ENCODE measurements around the gene CCDC183. TPM values are rescaled to one million over a fixed set of nuclear protein-coding genes. Genes with fewer than 3 reads are reported as not detected.
A peak's percentile ranks its signal among the peaks of the same experiment; 100 is the strongest.

Gene CCDC183
- total and polyA plus RNA-seq, 4 donors, result 0.45 to 0.58 (median 0.48) TPM

- ATAC-seq (ENCODE audit: low FRiP score) (no peak), DNase-seq (no peak)
- H3K27ac ChIP-seq (ENCODE audit: low read depth in 1 of 2, low read length in 2 of 2), result no peak overlapping the region
- no peaks in the 10 kb centered on the region for H3K27me3 ChIP-seq (ENCODE audit: control insufficient read depth in 1 of 2, insufficient read depth in 2 of 2, low read length in 1 of 2)
- no peak overlapping the region for H3K4me3 ChIP-seq (ENCODE audit: low read length in 2 of 2)
- no peaks in the 10 kb centered on the region for H3K4me1 ChIP-seq (ENCODE audit: control insufficient read depth in 1 of 2, insufficient read depth in 2 of 2, low read length in 2 of 2)
- intact Hi-C loops (cut with DNase I), result loop anchor here in 1 of 2 donors (5.0 kb wide), 1 partner anchor 91 kb away; the partner anchor contains the start of gene FBXW5
- 79 to 80% methylated on average over 22 to 23 of the region's 23 CpGs for WGBS, 2 donors
- H3K36me3 ChIP-seq (ENCODE audit: control insufficient read depth in 1 of 2, insufficient read depth in 2 of 2, low read length in 1 of 2), result no peaks in the 10 kb centered on the region
- no peaks in the 10 kb centered on the region for H3K9me3 ChIP-seq (ENCODE audit: control insufficient read depth, low read length)
These were observed 55.0 kb downstream of the CCDC183 start for GRCh38 chr9:136850866-136851775.

- Histone ChIP-seq H3K4me3 (ENCODE audit: low read length in 2 of 2) (no peak within 1 kb of the TSS), H3K27me3 (ENCODE audit: control insufficient read depth in 1 of 2, insufficient read depth in 2 of 2, low read length in 1 of 2) (no peaks in the 10 kb centered on the region), H3K36me3 (ENCODE audit: control insufficient read depth in 1 of 2, insufficient read depth in 2 of 2, low read length in 1 of 2) (no peaks in the 10 kb centered on the region), H3K27ac (ENCODE audit: low read depth in 1 of 2, low read length in 2 of 2) (no peak within 1 kb of the TSS), H3K4me1 (ENCODE audit: control insufficient read depth in 1 of 2, insufficient read depth in 2 of 2, low read length in 2 of 2) (no peaks in the 10 kb centered on the region), H3K9me3 (ENCODE audit: control insufficient read depth, low read length) (no peaks in the 10 kb centered on the region)
- no peak for ATAC-seq (ENCODE audit: low FRiP score)
- intact Hi-C loops (cut with DNase I), result loop anchor here in 1 of 2 donors (5.0 kb wide), 1 partner anchor 90 kb away; the partner anchor contains the start of gene FBXW5
- DNase-seq, result no peak
- 75 to 77% methylated on average over 23 of the region's 23 CpGs for WGBS, 2 donors
These were observed 56.0 kb downstream of the CCDC183 start, which contains the start of gene MAMDC4 for GRCh38 chr9:136851941-136852663. Gene MAMDC4, plus strand, starts transcription at chr9:136852346. Its CDS starts 71 bp downstream, at chr9:136852417.

- Histone ChIP-seq H3K4me3 (ENCODE audit: low read length in 2 of 2) (no peak overlapping the region), H3K27me3 (ENCODE audit: control insufficient read depth in 1 of 2, insufficient read depth in 2 of 2, low read length in 1 of 2) (no peaks in the 10 kb centered on the region), H3K9me3 (ENCODE audit: control insufficient read depth, low read length) (no peaks in the 10 kb centered on the region), H3K4me1 (ENCODE audit: control insufficient read depth in 1 of 2, insufficient read depth in 2 of 2, low read length in 2 of 2) (no peaks in the 10 kb centered on the region), H3K27ac (ENCODE audit: low read depth in 1 of 2, low read length in 2 of 2) (no peak overlapping the region), H3K36me3 (ENCODE audit: control insufficient read depth in 1 of 2, insufficient read depth in 2 of 2, low read length in 1 of 2) (no peaks in the 10 kb centered on the region)
- 81 to 82% methylated on average over 29 of the region's 29 CpGs for WGBS, 2 donors
- peak in 1 of 2 donors; percentile 47 for DNase-seq
- intact Hi-C loops (cut with DNase I), result loop anchor here in 1 of 2 donors (5.0 kb wide), 1 partner anchor 89 kb away; the partner anchor contains the start of gene FBXW5
- no peak for ATAC-seq (ENCODE audit: low FRiP score)
These were observed 56.8 kb downstream of the CCDC183 start for GRCh38 chr9:136852664-136853595.

GRCh38 chr9:136853596-136854112, 57.5 kb downstream of the CCDC183 start:
- no peak overlapping the region for H3K27ac ChIP-seq (ENCODE audit: low read depth in 1 of 2, low read length in 2 of 2)
- no peaks in the 10 kb centered on the region for H3K4me1 ChIP-seq (ENCODE audit: control insufficient read depth in 1 of 2, insufficient read depth in 2 of 2, low read length in 2 of 2)
- H3K9me3 ChIP-seq (ENCODE audit: control insufficient read depth, low read length), result no peaks in the 10 kb centered on the region
- no peaks in the 10 kb centered on the region for H3K27me3 ChIP-seq (ENCODE audit: control insufficient read depth in 1 of 2, insufficient read depth in 2 of 2, low read length in 1 of 2)
- ATAC-seq (ENCODE audit: low FRiP score) (no peak), DNase-seq (peak in 1 of 2 donors; percentile 43)
- WGBS, 2 donors, result 82 to 84% methylated on average over 18 of the region's 18 CpGs
- H3K4me3 ChIP-seq (ENCODE audit: low read length in 2 of 2), result no peak overlapping the region
- intact Hi-C loops (cut with DNase I), result loop anchor here in 1 of 2 donors (5.0 kb wide), 1 partner anchor 89 kb away; the partner anchor contains the start of gene FBXW5
- no peaks in the 10 kb centered on the region for H3K36me3 ChIP-seq (ENCODE audit: control insufficient read depth in 1 of 2, insufficient read depth in 2 of 2, low read length in 1 of 2)

GRCh38 chr9:136854113-136854841, 58.1 kb downstream of the CCDC183 start:
- H3K27ac ChIP-seq (ENCODE audit: low read depth in 1 of 2, low read length in 2 of 2), result no peak overlapping the region
- DNase-seq (peak in 1 of 2 donors; percentile 54), ATAC-seq (ENCODE audit: low FRiP score) (no peak)
- H3K9me3 ChIP-seq (ENCODE audit: control insufficient read depth, low read length), result no peaks in the 10 kb centered on the region
- no peak overlapping the region for H3K4me3 ChIP-seq (ENCODE audit: low read length in 2 of 2)
- intact Hi-C loops (cut with DNase I), result loop anchor here in 1 of 2 donors (5.0 kb wide), 1 partner anchor 88 kb away; the partner anchor contains the start of gene FBXW5
- H3K4me1 ChIP-seq (ENCODE audit: control insufficient read depth in 1 of 2, insufficient read depth in 2 of 2, low read length in 2 of 2), result no peaks in the 10 kb centered on the region
- 77 to 79% methylated on average over 30 of the region's 30 CpGs for WGBS, 2 donors
- no peaks in the 10 kb centered on the region for H3K36me3 ChIP-seq (ENCODE audit: control insufficient read depth in 1 of 2, insufficient read depth in 2 of 2, low read length in 1 of 2)
- H3K27me3 ChIP-seq (ENCODE audit: control insufficient read depth in 1 of 2, insufficient read depth in 2 of 2, low read length in 1 of 2), result no peaks in the 10 kb centered on the region

- 85% methylated on average over 23 of the region's 23 CpGs for WGBS, 2 donors
- Histone ChIP-seq H3K27me3 (ENCODE audit: control insufficient read depth in 1 of 2, insufficient read depth in 2 of 2, low read length in 1 of 2) (no peaks in the 10 kb centered on the region), H3K27ac (ENCODE audit: low read depth in 1 of 2, low read length in 2 of 2) (no peak overlapping the region), H3K9me3 (ENCODE audit: control insufficient read depth, low read length) (no peaks in the 10 kb centered on the region), H3K4me3 (ENCODE audit: low read length in 2 of 2) (no peak overlapping the region), H3K4me1 (ENCODE audit: control insufficient read depth in 1 of 2, insufficient read depth in 2 of 2, low read length in 2 of 2) (no peaks in the 10 kb centered on the region), H3K36me3 (ENCODE audit: control insufficient read depth in 1 of 2, insufficient read depth in 2 of 2, low read length in 1 of 2) (no peaks in the 10 kb centered on the region)
- intact Hi-C loops (cut with DNase I), result loop anchor here in 1 of 2 donors (5.0 kb wide), 1 partner anchor 87 kb away; the partner anchor contains the start of gene FBXW5
- ATAC-seq (ENCODE audit: low FRiP score) (no peak), DNase-seq (no peak)
These were observed 58.8 kb downstream of the CCDC183 start for GRCh38 chr9:136854842-136855460.

GRCh38 chr9:136855461-136856078, 59.4 kb downstream of the CCDC183 start:
- H3K36me3 ChIP-seq (ENCODE audit: control insufficient read depth in 1 of 2, insufficient read depth in 2 of 2, low read length in 1 of 2), result no peaks in the 10 kb centered on the region
- H3K9me3 ChIP-seq (ENCODE audit: control insufficient read depth, low read length), result no peaks in the 10 kb centered on the region
- no peaks in the 10 kb centered on the region for H3K4me1 ChIP-seq (ENCODE audit: control insufficient read depth in 1 of 2, insufficient read depth in 2 of 2, low read length in 2 of 2)
- no peak overlapping the region for H3K4me3 ChIP-seq (ENCODE audit: low read length in 2 of 2)
- WGBS, 2 donors, result 65 to 74% methylated on average over 26 of the region's 26 CpGs
- H3K27me3 ChIP-seq (ENCODE audit: control insufficient read depth in 1 of 2, insufficient read depth in 2 of 2, low read length in 1 of 2), result no peaks in the 10 kb centered on the region
- ATAC-seq (ENCODE audit: low FRiP score), result no peak
- intact Hi-C loops (cut with DNase I), result no loop called here
- peak in 1 of 2 donors; percentile 47 for DNase-seq
- no peak overlapping the region for H3K27ac ChIP-seq (ENCODE audit: low read depth in 1 of 2, low read length in 2 of 2)

Data from aorta (tissue), 5 donors.